Stimulated activated CD8-positive, alpha-beta memory T cell treated with anti-CD3 and anti-CD28 coated beads, Interleukin-7, amount 100 ng/mL, for 24 hours (primary cell): ENCODE measurements around the gene HS6ST3.

Experiments used
- DNase-seq: peaks from one replicate; pipeline ENCODE4 v3.0.0-alpha.2; 2020; ENCODE audit warnings: low read depth

The HS6ST3 gene

GRCh38 chr13:96308568-96308967 lies 218.7 kb downstream of the HS6ST3 start:
- DNase-seq = no peak

- no peak for DNase-seq
These were observed 225.1 kb downstream of the HS6ST3 start for GRCh38 chr13:96314974-96315373.

- DNase-seq = no peak
These were observed 248.1 kb downstream of the HS6ST3 start for GRCh38 chr13:96338030-96338429.

- DNase-seq = no peak
These were observed 252.4 kb downstream of the HS6ST3 start for GRCh38 chr13:96342286-96342685.

- no peak for DNase-seq
These were observed 253.1 kb downstream of the HS6ST3 start for GRCh38 chr13:96342852-96343465.

GRCh38 chr13:96346921-96347320 lies 257.0 kb downstream of the HS6ST3 start:
- no peak for DNase-seq

GRCh38 chr13:96373597-96373996 lies 283.7 kb downstream of the HS6ST3 start:
- no peak for DNase-seq

GRCh38 chr13:96377835-96378234 lies 287.9 kb downstream of the HS6ST3 start:
- DNase-seq = no peak

GRCh38 chr13:96379967-96380366 lies 290.1 kb downstream of the HS6ST3 start:
- DNase-seq = no peak

GRCh38 chr13:96381681-96382080 lies 291.8 kb downstream of the HS6ST3 start:
- DNase-seq = no peak

- DNase-seq = no peak
These were observed 298.7 kb downstream of the HS6ST3 start for GRCh38 chr13:96388598-96388997.

- no peak for DNase-seq
These were observed 301.7 kb downstream of the HS6ST3 start for GRCh38 chr13:96391606-96392005.

GRCh38 chr13:96397807-96398206 lies 307.9 kb downstream of the HS6ST3 start:
- DNase-seq = no peak

- no peak for DNase-seq
These were observed 308.6 kb downstream of the HS6ST3 start for GRCh38 chr13:96398486-96398885.

GRCh38 chr13:96403241-96403640 lies 313.3 kb downstream of the HS6ST3 start:
- no peak for DNase-seq

GRCh38 chr13:96403651-96404050 lies 313.7 kb downstream of the HS6ST3 start:
- DNase-seq = no peak

GRCh38 chr13:96415831-96416385 lies 326.0 kb downstream of the HS6ST3 start:
- DNase-seq = no peak

GRCh38 chr13:96417939-96418685 lies 328.2 kb downstream of the HS6ST3 start:
- no peak for DNase-seq

- DNase-seq = no peak
These were observed 331.4 kb downstream of the HS6ST3 start for GRCh38 chr13:96421314-96421713.

- DNase-seq = no peak
These were observed 332.1 kb downstream of the HS6ST3 start for GRCh38 chr13:96422002-96422401.

- DNase-seq = no peak
These were observed 336.3 kb downstream of the HS6ST3 start for GRCh38 chr13:96426167-96426566.

GRCh38 chr13:96428911-96429310 lies 339.0 kb downstream of the HS6ST3 start:
- DNase-seq = no peak

- DNase-seq = no peak
These were observed 341.2 kb downstream of the HS6ST3 start for GRCh38 chr13:96431044-96431581.
